ENCODE results near the gene SFRP2.

The SFRP2 gene

GRCh38 chr4:153806073-153806472 lies 17.2 kb upstream of the SFRP2 start:
- Histone ChIP-seq H2BK12ac (ENCODE audit: low read length) (no peak overlapping the region), H3K27me3 (ENCODE audit: insufficient read depth, low read length) (no peaks in the 10 kb centered on the region), H3K4ac (ENCODE audit: low read depth, low read length) (no peak overlapping the region), H3K79me2 (ENCODE audit: control insufficient read depth, insufficient read depth, low read length, poor library complexity) (no peaks in the 10 kb centered on the region), H3K4me3 (ENCODE audit: low read depth, low read length) (no peak overlapping the region), H3K9me3 (ENCODE audit: insufficient read depth, low read depth, low read length) (no peaks in the 10 kb centered on the region), H3K79me1 (ENCODE audit: low read length) (no peaks in the 10 kb centered on the region), H3K14ac (ENCODE audit: low read length) (no peak overlapping the region), H4K8ac (ENCODE audit: low read depth, low read length) (no peak overlapping the region), H2AK5ac (ENCODE audit: low read length) (no peak overlapping the region), H3K27ac (ENCODE audit: low read depth, low read length) (no peak overlapping the region), H3K9ac (ENCODE audit: low read length) (no peak overlapping the region), H2AFZ (ENCODE audit: insufficient read depth, low read length, poor library complexity) (no peak overlapping the region), H3K4me1 (ENCODE audit: control insufficient read depth in 1 of 2, insufficient read depth in 2 of 2, low read length in 2 of 2) (peaks cover 0 to 2% of the 10 kb centered on the region in 2 experiments), H3K36me3 (ENCODE audit: control insufficient read depth in 1 of 2, insufficient read depth in 2 of 2, low read length in 2 of 2) (no peaks in the 10 kb centered on the region), H2BK5ac (ENCODE audit: low read depth, low read length, poor library complexity) (no peak overlapping the region), H2BK120ac (ENCODE audit: insufficient read depth, low read length, poor library complexity) (no peak overlapping the region), H3K4me2 (ENCODE audit: low read length) (no peak overlapping the region), H3K18ac (ENCODE audit: low read length) (no peak overlapping the region), H3K23ac (ENCODE audit: low read length) (no peak overlapping the region), H4K12ac (ENCODE audit: low read depth, low read length) (no peak overlapping the region), H4K91ac (ENCODE audit: low read depth, low read length) (no peak overlapping the region)
- DNase-seq, result no peak
- no CpG with 5 or more reads among the region's 30 CpGs for WGBS (ENCODE audit: extremely low coverage, insufficient coverage, insufficient read length)

GRCh38 chr4:153804722-153805121 lies 15.8 kb upstream of the SFRP2 start:
- H2BK120ac ChIP-seq (ENCODE audit: insufficient read depth, low read length, poor library complexity), result no peak overlapping the region
- H4K12ac ChIP-seq (ENCODE audit: low read depth, low read length), result no peak overlapping the region
- no peak overlapping the region for H2BK5ac ChIP-seq (ENCODE audit: low read depth, low read length, poor library complexity)
- H2BK12ac ChIP-seq (ENCODE audit: low read length), result no peak overlapping the region
- no peaks in the 10 kb centered on the region for H3K9me3 ChIP-seq (ENCODE audit: insufficient read depth, low read depth, low read length)
- H3K36me3 ChIP-seq (ENCODE audit: control insufficient read depth in 1 of 2, insufficient read depth in 2 of 2, low read length in 2 of 2), result no peaks in the 10 kb centered on the region
- H3K4me2 ChIP-seq (ENCODE audit: low read length), result no peak overlapping the region
- no peak overlapping the region for H4K8ac ChIP-seq (ENCODE audit: low read depth, low read length)
- H3K4me1 ChIP-seq (ENCODE audit: control insufficient read depth in 1 of 2, insufficient read depth in 2 of 2, low read length in 2 of 2), result peaks cover 0 to 2% of the 10 kb centered on the region in 2 experiments
- no peak overlapping the region for H3K4ac ChIP-seq (ENCODE audit: low read depth, low read length)
- no peaks in the 10 kb centered on the region for H3K27me3 ChIP-seq (ENCODE audit: insufficient read depth, low read length)
- no peak overlapping the region for H2AFZ ChIP-seq (ENCODE audit: insufficient read depth, low read length, poor library complexity)
- no peak for DNase-seq
- H3K18ac ChIP-seq (ENCODE audit: low read length), result no peak overlapping the region
- H2AK5ac ChIP-seq (ENCODE audit: low read length), result no peak overlapping the region
- no peaks in the 10 kb centered on the region for H3K79me2 ChIP-seq (ENCODE audit: control insufficient read depth, insufficient read depth, low read length, poor library complexity)
- H3K27ac ChIP-seq (ENCODE audit: low read depth, low read length), result no peak overlapping the region
- no CpG with 5 or more reads among the region's 3 CpGs for WGBS (ENCODE audit: extremely low coverage, insufficient coverage, insufficient read length)
- H3K23ac ChIP-seq (ENCODE audit: low read length), result no peak overlapping the region
- no peak overlapping the region for H3K14ac ChIP-seq (ENCODE audit: low read length)
- H3K79me1 ChIP-seq (ENCODE audit: low read length), result no peaks in the 10 kb centered on the region
- no peak overlapping the region for H3K9ac ChIP-seq (ENCODE audit: low read length)
- no peak overlapping the region for H4K91ac ChIP-seq (ENCODE audit: low read depth, low read length)
- no peak overlapping the region for H3K4me3 ChIP-seq (ENCODE audit: low read depth, low read length)

- H3K4me1 ChIP-seq (ENCODE audit: control insufficient read depth in 1 of 2, insufficient read depth in 2 of 2, low read length in 2 of 2), result no peaks in the 10 kb centered on the region
- H3K27ac ChIP-seq (ENCODE audit: low read depth, low read length), result no peak overlapping the region
- H2AK5ac ChIP-seq (ENCODE audit: low read length), result no peak overlapping the region
- H3K4me2 ChIP-seq (ENCODE audit: low read length), result no peak overlapping the region
- whole genome bisulfite sequencing (ENCODE audit: extremely low coverage, insufficient coverage, insufficient read length), result no CpG with 5 or more reads among the region's 2 CpGs
- H2AFZ ChIP-seq (ENCODE audit: insufficient read depth, low read length, poor library complexity), result no peak overlapping the region
- H4K8ac ChIP-seq (ENCODE audit: low read depth, low read length), result no peak overlapping the region
- no peak overlapping the region for H4K12ac ChIP-seq (ENCODE audit: low read depth, low read length)
- no peak overlapping the region for H3K18ac ChIP-seq (ENCODE audit: low read length)
- no peak overlapping the region for H3K4me3 ChIP-seq (ENCODE audit: low read depth, low read length)
- H3K9ac ChIP-seq (ENCODE audit: low read length), result no peak overlapping the region
- H3K79me2 ChIP-seq (ENCODE audit: control insufficient read depth, insufficient read depth, low read length, poor library complexity), result no peaks in the 10 kb centered on the region
- no peaks in the 10 kb centered on the region for H3K36me3 ChIP-seq (ENCODE audit: control insufficient read depth in 1 of 2, insufficient read depth in 2 of 2, low read length in 2 of 2)
- DNase-seq, result no peak
- H2BK120ac ChIP-seq (ENCODE audit: insufficient read depth, low read length, poor library complexity), result no peak overlapping the region
- no peak overlapping the region for H2BK12ac ChIP-seq (ENCODE audit: low read length)
- no peak overlapping the region for H3K14ac ChIP-seq (ENCODE audit: low read length)
- no peaks in the 10 kb centered on the region for H3K27me3 ChIP-seq (ENCODE audit: insufficient read depth, low read length)
- no peaks in the 10 kb centered on the region for H3K79me1 ChIP-seq (ENCODE audit: low read length)
- H3K4ac ChIP-seq (ENCODE audit: low read depth, low read length), result no peak overlapping the region
- no peaks in the 10 kb centered on the region for H3K9me3 ChIP-seq (ENCODE audit: insufficient read depth, low read depth, low read length)
- H2BK5ac ChIP-seq (ENCODE audit: low read depth, low read length, poor library complexity), result no peak overlapping the region
- no peak overlapping the region for H3K23ac ChIP-seq (ENCODE audit: low read length)
- no peak overlapping the region for H4K91ac ChIP-seq (ENCODE audit: low read depth, low read length)
These were observed 10.8 kb upstream of the SFRP2 start for GRCh38 chr4:153799694-153800074.

GRCh38 chr4:153798901-153799693 lies 10.2 kb upstream of the SFRP2 start:
- no peak for DNase-seq
- Histone ChIP-seq H3K4me1 (ENCODE audit: control insufficient read depth in 1 of 2, insufficient read depth in 2 of 2, low read length in 2 of 2) (no peaks in the 10 kb centered on the region), H4K8ac (ENCODE audit: low read depth, low read length) (no peak overlapping the region), H3K4me3 (ENCODE audit: low read depth, low read length) (no peak overlapping the region), H3K9ac (ENCODE audit: low read length) (no peak overlapping the region), H4K91ac (ENCODE audit: low read depth, low read length) (no peak overlapping the region), H3K27ac (ENCODE audit: low read depth, low read length) (no peak overlapping the region), H2BK120ac (ENCODE audit: insufficient read depth, low read length, poor library complexity) (no peak overlapping the region), H3K79me1 (ENCODE audit: low read length) (no peaks in the 10 kb centered on the region), H3K18ac (ENCODE audit: low read length) (no peak overlapping the region), H2AFZ (ENCODE audit: insufficient read depth, low read length, poor library complexity) (no peak overlapping the region), H4K12ac (ENCODE audit: low read depth, low read length) (no peak overlapping the region), H3K4me2 (ENCODE audit: low read length) (no peak overlapping the region), H2BK5ac (ENCODE audit: low read depth, low read length, poor library complexity) (no peak overlapping the region), H2AK5ac (ENCODE audit: low read length) (no peak overlapping the region), H3K36me3 (ENCODE audit: control insufficient read depth in 1 of 2, insufficient read depth in 2 of 2, low read length in 2 of 2) (no peaks in the 10 kb centered on the region), H2BK12ac (ENCODE audit: low read length) (no peak overlapping the region), H3K79me2 (ENCODE audit: control insufficient read depth, insufficient read depth, low read length, poor library complexity) (no peaks in the 10 kb centered on the region), H3K27me3 (ENCODE audit: insufficient read depth, low read length) (no peaks in the 10 kb centered on the region), H3K4ac (ENCODE audit: low read depth, low read length) (no peak overlapping the region), H3K14ac (ENCODE audit: low read length) (no peak overlapping the region), H3K9me3 (ENCODE audit: insufficient read depth, low read depth, low read length) (no peaks in the 10 kb centered on the region), H3K23ac (ENCODE audit: low read length) (no peak overlapping the region)
- no CpG with 5 or more reads among the region's 3 CpGs for WGBS (ENCODE audit: extremely low coverage, insufficient coverage, insufficient read length)
